GM18951 (cell line): ENCODE data around the gene RNF130.

Source experiments
- POLR2A ChIP-seq: IDR thresholded peaks from 4 replicates; pipeline ENCODE4 v1.6.1; 2011; ENCODE audit warnings: mild to moderate bottlenecking; ENCODE audit not compliant: insufficient read length, insufficient read depth; ENCODE audit errors: extremely low read depth
- in situ Hi-C: fragments of 300-500 bp; cut with MboI; formaldehyde crosslinking; loops from one replicate; pipeline ENCODE4 v1.12.0; 2022; ENCODE audit warnings: low sequenced_read_pairs, mixed read lengths, inconsistent platforms; ENCODE audit not compliant: unreplicated experiment

Gene RNF130

GRCh38 chr5:180045889-180046499 lies 25.6 kb downstream of the RNF130 start:
- in situ Hi-C loops = no loop called here
- no peak for TF ChIP-seq POLR2A

DNA sequence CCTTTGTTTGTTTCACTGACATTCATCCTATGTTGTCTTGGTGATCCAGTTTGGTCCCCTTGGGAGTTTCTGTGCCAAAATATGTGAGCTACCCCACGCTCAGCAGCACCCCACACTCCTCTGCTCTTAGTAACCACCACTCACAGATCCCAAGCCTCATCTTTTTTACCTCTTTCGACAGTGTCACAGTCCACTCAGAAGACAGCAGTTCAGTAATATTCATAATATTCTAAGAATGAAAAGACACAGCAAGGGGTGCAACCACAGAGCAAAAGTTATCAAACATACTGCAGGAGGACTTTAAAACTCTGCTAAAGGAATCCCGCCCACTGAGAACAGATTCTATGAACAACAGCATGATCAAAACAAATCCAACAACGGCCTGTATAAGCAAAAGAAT lies 28.2 kb downstream of the RNF130 start:
- no peak for TF ChIP-seq POLR2A
- in situ Hi-C loops = no loop called here

- no peak for TF ChIP-seq POLR2A
- in situ Hi-C loops = no loop called here
These were observed 30.0 kb downstream of the RNF130 start for GRCh38 chr5:180041301-180042274.

- in situ Hi-C loops = no loop called here
- TF ChIP-seq POLR2A = no peak
These were observed 31.0 kb downstream of the RNF130 start for GRCh38 chr5:180040287-180041214.

- no peak for TF ChIP-seq POLR2A
- in situ Hi-C loops = no loop called here
These were observed 36.2 kb downstream of the RNF130 start for GRCh38 chr5:180035206-180035931.

- TF ChIP-seq POLR2A = no peak
- in situ Hi-C loops = no loop called here
These were observed 37.0 kb downstream of the RNF130 start for GRCh38 chr5:180034564-180034963.

DNA sequence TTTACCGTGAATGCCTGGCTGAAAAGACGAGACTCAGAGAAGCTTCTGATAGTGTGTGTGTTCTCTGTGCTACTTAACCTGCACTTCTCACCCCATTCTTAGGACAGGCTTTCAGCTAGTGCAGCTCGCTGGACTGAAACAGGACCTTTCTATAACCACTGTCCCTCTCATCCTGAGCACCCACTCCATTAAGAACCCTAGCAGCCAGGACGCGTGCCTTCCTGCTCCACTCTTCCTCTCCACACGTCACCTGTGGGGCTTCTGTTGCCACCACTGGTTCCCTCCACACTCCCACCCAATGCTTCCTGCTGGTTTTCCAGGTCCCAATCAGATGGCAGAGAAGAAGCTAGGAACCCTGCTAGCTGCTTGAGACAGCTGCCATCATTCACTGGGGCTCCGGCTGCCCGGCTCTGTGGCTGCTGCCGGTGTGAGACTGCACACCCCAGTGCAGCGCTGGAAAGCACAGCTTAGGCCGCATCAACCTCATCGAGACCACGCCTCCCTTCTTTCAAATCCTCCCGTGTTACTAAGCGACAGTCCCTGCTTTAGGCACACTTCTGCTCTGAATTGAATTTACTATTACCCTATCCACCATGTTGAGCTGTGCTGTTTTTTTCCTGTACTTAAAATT lies 44.0 kb downstream of the RNF130 start:
- no peak for TF ChIP-seq POLR2A
- in situ Hi-C loops = no loop called here

DNA sequence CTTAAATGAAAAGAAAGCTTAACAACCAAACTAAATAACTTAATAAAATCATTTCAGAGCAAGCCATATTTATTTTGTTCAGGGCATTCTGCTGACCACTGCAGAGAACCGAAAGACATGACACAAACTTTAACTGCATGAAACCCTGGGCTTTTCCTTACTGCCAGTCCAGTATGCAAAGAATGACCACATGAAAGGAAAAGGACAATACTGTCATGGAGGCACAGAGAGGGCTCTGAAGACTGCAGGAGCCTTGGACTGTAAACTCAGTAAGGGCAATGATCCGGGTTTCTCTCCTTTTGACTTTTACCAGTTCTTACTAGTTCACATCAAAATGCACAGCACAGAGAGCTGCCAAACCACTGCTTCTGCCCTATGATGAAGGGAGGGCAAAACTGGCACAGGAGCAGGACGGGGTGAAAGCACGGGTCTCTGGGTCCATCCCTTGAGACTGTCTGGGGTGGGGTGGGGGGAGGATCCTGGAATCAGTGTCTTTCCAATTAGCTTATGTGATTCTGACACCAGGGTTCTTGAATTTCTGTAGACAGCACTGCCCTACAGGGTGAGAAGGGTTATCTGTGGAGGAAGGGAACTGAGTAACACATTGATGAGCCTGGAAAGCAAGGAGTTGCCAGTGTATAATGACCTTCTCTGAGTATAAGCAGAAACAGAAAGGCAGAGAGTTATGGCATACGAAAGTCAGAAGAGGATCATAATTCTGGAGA lies 44.7 kb downstream of the RNF130 start:
- in situ Hi-C loops = no loop called here
- no peak for TF ChIP-seq POLR2A

- in situ Hi-C loops = no loop called here
- TF ChIP-seq POLR2A = no peak
These were observed 45.2 kb downstream of the RNF130 start for GRCh38 chr5:180026320-180026719.

GRCh38 chr5:180021900-180022299 lies 49.7 kb downstream of the RNF130 start:
- TF ChIP-seq POLR2A = no peak
- in situ Hi-C loops = no loop called here

DNA sequence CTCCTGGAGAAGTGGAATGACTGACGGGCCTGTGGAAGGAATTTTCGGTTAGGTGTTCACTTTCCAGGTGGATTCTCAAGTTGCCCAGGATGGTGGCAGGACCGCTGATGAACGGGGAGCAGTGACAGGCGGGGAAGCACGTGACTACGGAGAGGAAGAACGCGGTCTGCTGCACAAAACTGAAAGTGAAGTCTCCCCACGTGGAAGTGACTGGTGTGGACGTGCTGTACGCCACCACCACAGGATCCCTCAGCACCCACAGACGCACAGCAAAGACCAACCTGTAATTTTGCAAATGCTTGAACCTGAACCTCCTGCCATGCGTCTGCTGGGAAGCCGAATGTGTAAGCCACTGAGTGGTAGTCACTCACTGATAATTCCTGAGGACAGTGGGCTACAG lies 51.4 kb downstream of the RNF130 start:
- in situ Hi-C loops = no loop called here
- TF ChIP-seq POLR2A = no peak
